PC-9 (cell line): ENCODE measurements around the gene TEDC2. TPM values are rescaled to one million over a fixed set of nuclear protein-coding genes. Genes with fewer than 3 reads are reported as not detected.

Experiments used
- BruUV-seq: library from RNA; stranded (reverse); fragments of 400-500 nt; replicated peaks from 2 replicates; lab custom pipeline; 2021; lab: Mats Ljungman, UMichigan
- CTCF ChIA-PET: fragments of 300-600 bp; sonication (Branson Sonifier 250); formaldehyde crosslinking; loops from one replicate; lab custom pipeline; 2022; ENCODE audit warnings: antibody characterized with exemption; lab: Charles Lee
- POLR2A ChIA-PET: fragments of 300-600 bp; sonication (Branson Sonifier 250); formaldehyde crosslinking; loops from one replicate; lab custom pipeline; 2022; ENCODE audit warnings: antibody characterized with exemption; ENCODE audit not compliant: unreplicated experiment; lab: Charles Lee
- DNase-seq, 2 experiments: peaks; one replicate each; pipeline versions ENCODE4 v3.0.0 to v3.0.0-alpha.2; 2015 to 2022; ENCODE audit warnings: mixed read lengths in 1 of 2
- H2AFZ ChIP-seq: fragments of 200-600 bp; sonication (generic); 2 replicates; pipeline ENCODE4 v1.8.1; 2017; ENCODE audit warnings: antibody characterized with exemption
- H3F3A ChIP-seq: fragments of 200-600 bp; sonication (generic); 2 replicates; pipeline ENCODE4 v1.8.1; 2017; ENCODE audit warnings: antibody characterized with exemption, mild to moderate bottlenecking, low read depth; ENCODE audit not compliant: insufficient read depth
- H3K27ac ChIP-seq: fragments of 200-600 bp; sonication (generic); 2 replicates; pipeline ENCODE4 v1.6.1; 2016; ENCODE audit warnings: mixed run types
- H3K27me3 ChIP-seq: fragments of 200-600 bp; sonication (generic); 2 replicates; pipeline ENCODE4 v1.6.1; 2016; ENCODE audit warnings: low read depth, mixed run types; ENCODE audit not compliant: insufficient read depth
- H3K36me3 ChIP-seq: fragments of 200-600 bp; sonication (generic); 2 replicates; pipeline ENCODE4 v1.6.1; 2016; ENCODE audit warnings: low read depth, mixed run types
- H3K4me1 ChIP-seq: fragments of 200-600 bp; sonication (generic); replicated peaks from 2 replicates; pipeline ENCODE4 v1.6.1; 2016; ENCODE audit warnings: mixed run types; ENCODE audit not compliant: insufficient read depth
- H3K4me2 ChIP-seq: fragments of 200-600 bp; sonication (generic); 2 replicates; pipeline ENCODE4 v1.6.1; 2017; ENCODE audit warnings: mixed run types
- H3K4me3 ChIP-seq: fragments of 200-600 bp; sonication (generic); 2 replicates; pipeline ENCODE4 v1.6.1; 2016; ENCODE audit warnings: mixed run types
- H3K79me2 ChIP-seq: fragments of 200-600 bp; sonication (generic); 2 replicates; pipeline ENCODE4 v1.6.1; 2017; ENCODE audit warnings: low read depth, mixed run types
- H3K9me2 ChIP-seq: fragments of 200-600 bp; sonication (generic); 2 replicates; pipeline ENCODE4 v1.8.1; 2017; ENCODE audit warnings: mild to moderate bottlenecking; ENCODE audit not compliant: insufficient read depth
- H3K9me3 ChIP-seq: fragments of 200-600 bp; sonication (generic); 2 replicates; pipeline ENCODE4 v1.8.1; 2016; ENCODE audit warnings: low read depth; ENCODE audit not compliant: insufficient read depth
- H4K20me1 ChIP-seq: fragments of 200-600 bp; sonication (generic); 2 replicates; pipeline ENCODE4 v1.8.1; 2017; ENCODE audit not compliant: insufficient read depth
- CTCF ChIP-seq: fragments of 200-600 bp; sonication (generic); conservative IDR thresholded peaks from 2 replicates; pipeline ENCODE4 v1.6.1; 2017; ENCODE audit warnings: mixed run types, antibody characterized with exemption, mild to moderate bottlenecking, moderate library complexity
- EZH2 ChIP-seq: fragments of 200-600 bp; sonication (generic); IDR thresholded peaks from 2 replicates; pipeline ENCODE4 v1.8.0; 2017; ENCODE audit warnings: antibody characterized with exemption, low read depth
- intact Hi-C: fragments of 100-400 bp; cut with micrococcal nuclease; formaldehyde crosslinking; loops from one replicate; pipeline ENCODE4 v1.10.0; 2022; ENCODE audit not compliant: unreplicated experiment
- total RNA-seq: library from RNA; stranded (reverse); gene quantifications from 2 replicates; pipeline ENCODE4 v1.2.3, GENCODE V29; 2021

Gene TEDC2
- total RNA-seq, 1 experiment from 2014 or later: 26.3 TPM

GRCh38 chr16:2492292-2492691, 32.4 kb downstream of the TEDC2 start:
- ChIA-PET POLR2A (no interaction called here), CTCF (no interaction called here)
- H3K9me2 ChIP-seq: no peaks in the 10 kb centered on the region
- no peak overlapping the region for H2AFZ ChIP-seq
- no peak for DNase-seq
- no peak overlapping the region for H3K4me3 ChIP-seq
- no peaks in the 10 kb centered on the region for H3K9me3 ChIP-seq
- H3K79me2 ChIP-seq: no peaks in the 10 kb centered on the region; the same call in 1 of the 2 replicates
- H3K4me2 ChIP-seq: no peak overlapping the region
- intact Hi-C loops: no loop called here
- no peaks in the 10 kb centered on the region for H3K36me3 ChIP-seq
- no peaks in the 10 kb centered on the region for H3K4me1 ChIP-seq
- H3K27ac ChIP-seq: no peak overlapping the region
- no TSS peak for BruUV-seq
- no peaks in the 10 kb centered on the region for H4K20me1 ChIP-seq
- H3K27me3 ChIP-seq: no peaks in the 10 kb centered on the region
- H3F3A ChIP-seq: no peaks in the 10 kb centered on the region
- TF ChIP-seq EZH2 (no peak), CTCF (no peak)

GRCh38 chr16:2493605-2494004, 33.7 kb downstream of the TEDC2 start:
- H4K20me1 ChIP-seq: 0 out of 2 replicates have a peak, but pooled peaks cover 4% of the 10 kb centered on the region
- H3K27ac ChIP-seq: no peak overlapping the region
- H2AFZ ChIP-seq: no peak overlapping the region
- DNase-seq: no peak
- no peaks in the 10 kb centered on the region for H3K4me1 ChIP-seq
- no peaks in the 10 kb centered on the region for H3K36me3 ChIP-seq
- H3K4me3 ChIP-seq: no peak overlapping the region
- POLR2A ChIA-PET: no interaction called here
- H3K79me2 ChIP-seq: no peaks in the 10 kb centered on the region; the same call in 1 of the 2 replicates
- intact Hi-C loops: no loop called here
- BruUV-seq: no TSS peak
- CTCF ChIA-PET: no interaction called here
- H3K4me2 ChIP-seq: no peak overlapping the region
- H3K27me3 ChIP-seq: no peaks in the 10 kb centered on the region
- no peak for TF ChIP-seq CTCF
- TF ChIP-seq EZH2: no peak
- no peaks in the 10 kb centered on the region for H3K9me2 ChIP-seq
- H3K9me3 ChIP-seq: no peaks in the 10 kb centered on the region
- H3F3A ChIP-seq: no peaks in the 10 kb centered on the region

- H3K4me2 ChIP-seq: no peak overlapping the region
- H3K79me2 ChIP-seq: no peaks in the 10 kb centered on the region; the same call in 1 of the 2 replicates
- no peak for TF ChIP-seq CTCF
- no peak for TF ChIP-seq EZH2
- ChIA-PET POLR2A (no interaction called here), CTCF (interaction anchor here (0.6 kb wide), 1 partner anchor 472 kb away, joined by 5 read pairs; no protein-coding TSS in a partner anchor)
- H3K9me2 ChIP-seq: no peaks in the 10 kb centered on the region
- H3K4me1 ChIP-seq: no peaks in the 10 kb centered on the region
- H4K20me1 ChIP-seq: 0 out of 2 replicates have a peak, but pooled peaks cover 4% of the 10 kb centered on the region
- no peak for DNase-seq
- no peak overlapping the region for H3K4me3 ChIP-seq
- H2AFZ ChIP-seq: no peak overlapping the region
- H3F3A ChIP-seq: no peaks in the 10 kb centered on the region
- H3K27ac ChIP-seq: no peak overlapping the region
- H3K9me3 ChIP-seq: no peaks in the 10 kb centered on the region
- BruUV-seq: no TSS peak
- no peaks in the 10 kb centered on the region for H3K36me3 ChIP-seq
- no peaks in the 10 kb centered on the region for H3K27me3 ChIP-seq
- intact Hi-C loops: no loop called here
Observed at GRCh38 chr16:2494616-2495015, 34.7 kb downstream of the TEDC2 start.
